Activated gamma-delta T cell treated with Interleukin-2 at 50 U/mL for 16 hours (primary cell): Measurements from ENCODE around the gene TIAM1.

ENCODE experiments used
- DNase-seq: peaks from one replicate; pipeline ENCODE4 v3.0.0-alpha.2; 2020

TIAM1 gene

DNA sequence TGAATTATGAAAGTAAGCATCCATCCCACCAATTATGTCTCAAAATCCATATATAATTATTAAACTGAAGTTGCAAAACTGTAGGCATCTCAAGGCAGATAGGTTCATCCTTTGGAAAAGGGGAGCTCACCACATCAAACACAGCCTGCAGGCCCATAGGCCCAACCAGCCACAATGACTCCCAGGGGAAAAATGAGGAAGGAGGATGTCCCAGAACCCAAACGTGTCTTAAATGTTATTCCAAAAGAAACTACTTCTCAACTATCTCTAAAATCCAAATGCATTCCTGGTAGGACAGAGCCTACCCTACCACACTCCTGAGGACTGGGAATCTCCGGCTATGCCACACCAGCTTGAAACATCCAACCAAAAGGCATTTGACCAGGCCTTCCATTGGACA lies 12.8 kb downstream of the TIAM1 start:
- no peak for DNase-seq

DNA sequence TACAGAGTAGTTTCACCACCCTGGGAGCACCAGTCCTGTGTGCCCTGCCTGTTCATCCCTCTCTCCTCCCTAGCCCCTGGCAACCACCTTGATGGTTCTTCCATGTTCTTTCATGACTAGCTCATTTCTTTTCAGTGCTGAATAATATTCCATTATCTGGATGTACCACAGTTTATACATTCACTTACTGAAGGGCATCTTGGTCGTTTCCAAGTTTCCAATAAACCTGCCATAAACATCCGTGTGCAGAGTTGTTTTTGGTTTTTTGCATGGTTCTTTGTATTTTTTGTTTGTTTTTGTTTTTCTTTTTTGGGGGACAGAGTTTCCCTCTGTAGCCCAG lies 13.9 kb downstream of the TIAM1 start:
- no peak for DNase-seq

DNA sequence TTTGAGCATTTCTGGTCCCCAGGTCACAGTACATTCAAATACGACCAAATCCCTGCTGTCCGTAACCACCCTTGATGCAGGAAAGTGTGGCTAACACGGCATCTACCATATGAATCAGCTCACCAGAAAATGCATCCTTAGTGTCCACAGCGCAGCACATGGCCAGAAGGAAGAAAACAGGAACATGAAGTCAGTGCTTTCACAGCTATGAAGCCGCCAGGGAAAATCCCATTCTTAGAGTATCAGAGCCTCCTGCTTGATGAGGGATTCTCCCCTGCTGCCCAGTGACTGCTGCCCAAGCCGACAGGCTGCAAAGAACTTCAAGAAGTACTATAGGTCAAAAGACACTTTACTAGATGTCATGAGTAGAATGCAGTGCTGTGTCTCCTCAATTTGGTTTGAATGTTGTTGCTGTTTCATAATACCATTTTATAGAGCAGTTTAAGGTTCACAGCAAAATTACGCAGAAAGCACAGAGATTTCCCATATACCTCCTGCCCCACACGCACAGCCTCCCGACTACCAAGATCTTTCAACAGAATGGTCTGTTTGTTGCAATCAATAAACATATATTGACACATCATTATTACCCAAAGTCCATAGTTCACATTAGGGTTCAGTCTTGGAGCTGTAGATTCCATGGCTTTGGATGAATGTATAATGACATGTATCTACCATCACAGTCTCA lies 14.5 kb downstream of the TIAM1 start:
- no peak for DNase-seq

DNA sequence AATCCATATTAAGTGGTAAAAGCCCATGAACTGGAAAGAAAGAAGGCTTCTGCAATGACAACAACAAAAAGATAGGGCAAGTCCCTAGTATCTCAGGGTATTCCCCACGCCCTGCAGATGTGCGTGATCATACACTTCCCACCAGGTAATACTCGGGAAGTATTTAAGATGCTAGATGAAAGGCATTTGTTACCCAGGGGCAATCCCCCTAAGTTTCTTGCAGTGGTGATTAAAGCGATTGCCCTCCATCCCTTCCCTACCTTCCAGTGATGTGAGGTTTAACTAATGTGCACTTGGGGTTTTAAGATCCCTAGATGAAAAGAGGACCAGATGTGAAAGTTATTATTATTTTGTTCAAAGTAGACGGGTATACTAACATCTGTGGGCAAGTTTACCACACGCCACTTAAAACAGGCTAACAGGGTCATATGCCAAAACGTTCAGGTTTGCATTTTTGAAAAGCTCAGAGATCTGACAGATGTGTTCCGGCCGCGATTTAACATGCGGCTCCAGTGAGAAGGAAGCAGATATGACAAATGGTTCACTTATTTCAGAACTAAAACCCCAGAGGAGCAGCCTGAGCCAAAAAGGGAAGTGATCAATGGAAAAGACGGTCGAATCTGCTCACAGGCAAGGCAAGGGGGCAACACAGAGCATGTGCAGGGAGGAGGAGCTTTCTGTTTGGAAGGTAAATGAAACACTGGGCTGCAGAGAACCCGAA lies 17.4 kb downstream of the TIAM1 start:
- DNase-seq: no peak

DNA sequence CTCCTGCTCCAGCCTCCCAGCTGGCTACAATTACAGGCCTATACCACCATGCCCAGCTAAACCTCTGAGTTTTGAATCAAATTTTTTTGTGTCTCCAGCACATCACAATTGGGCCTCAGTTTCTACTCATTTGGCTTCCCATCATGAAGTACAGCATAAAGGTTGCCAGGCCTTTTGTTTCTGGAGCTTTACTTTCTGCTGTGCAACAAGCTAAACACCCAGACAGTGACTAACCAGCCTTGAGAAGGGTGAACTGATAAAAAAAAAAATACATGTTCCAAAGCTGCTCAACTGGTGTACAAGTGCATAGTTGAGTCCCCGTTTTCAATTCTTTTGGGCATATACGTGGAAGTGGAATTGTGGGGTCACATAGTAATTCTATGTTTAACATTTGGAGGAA lies 25.1 kb downstream of the TIAM1 start:
- DNase-seq: no peak

DNA sequence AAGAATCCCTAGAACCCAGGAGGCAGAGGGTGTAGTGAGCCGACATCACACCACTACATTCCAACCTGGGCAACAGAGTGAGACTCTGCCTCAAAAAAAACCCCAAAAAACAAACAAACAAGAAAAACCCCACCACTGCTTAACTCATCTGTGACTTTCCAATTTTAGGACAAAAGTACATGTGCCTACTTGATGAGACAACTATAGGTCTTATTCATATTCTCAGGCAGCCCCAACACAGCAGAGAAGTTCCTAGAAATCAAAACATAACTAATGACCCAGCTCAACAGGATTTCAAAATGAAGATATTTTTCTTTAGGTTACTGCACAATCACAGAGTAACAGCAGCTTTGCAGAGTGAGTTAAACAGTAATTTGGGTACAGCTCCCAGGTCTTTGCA lies 26.4 kb downstream of the TIAM1 start:
- DNase-seq: no peak

DNA sequence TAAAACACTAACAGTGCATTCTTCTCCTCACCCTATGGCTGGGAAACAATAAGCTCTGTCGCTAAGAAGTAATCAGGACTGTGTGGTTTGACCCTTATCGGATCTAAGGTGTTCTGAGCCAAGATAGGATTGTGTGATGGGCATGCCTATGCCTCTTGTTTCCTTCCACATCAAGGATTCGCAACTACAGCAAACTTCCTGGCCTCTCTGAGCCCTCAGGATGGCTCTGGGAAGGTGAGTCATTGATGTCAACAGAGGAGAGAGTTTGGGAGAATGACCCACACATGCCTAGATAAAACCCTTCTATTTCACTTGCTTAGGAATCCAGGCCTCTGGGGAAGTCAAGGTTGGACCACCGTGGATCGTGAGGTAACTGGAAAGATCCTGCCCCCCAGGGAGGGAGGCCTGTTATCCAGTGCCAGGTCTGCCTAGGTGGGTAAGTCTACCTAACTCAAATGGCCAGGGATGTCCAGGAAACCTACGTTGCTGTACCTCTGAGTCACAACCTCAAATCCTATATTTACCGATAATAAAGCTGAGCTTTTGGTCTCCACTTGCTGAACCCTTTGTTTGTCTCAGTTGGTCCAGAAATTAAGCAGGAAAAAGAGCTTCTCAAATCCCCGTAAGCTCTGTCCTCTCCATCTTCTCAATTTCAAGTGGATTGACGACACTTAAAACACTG lies 27.4 kb downstream of the TIAM1 start:
- DNase-seq: no peak

DNA sequence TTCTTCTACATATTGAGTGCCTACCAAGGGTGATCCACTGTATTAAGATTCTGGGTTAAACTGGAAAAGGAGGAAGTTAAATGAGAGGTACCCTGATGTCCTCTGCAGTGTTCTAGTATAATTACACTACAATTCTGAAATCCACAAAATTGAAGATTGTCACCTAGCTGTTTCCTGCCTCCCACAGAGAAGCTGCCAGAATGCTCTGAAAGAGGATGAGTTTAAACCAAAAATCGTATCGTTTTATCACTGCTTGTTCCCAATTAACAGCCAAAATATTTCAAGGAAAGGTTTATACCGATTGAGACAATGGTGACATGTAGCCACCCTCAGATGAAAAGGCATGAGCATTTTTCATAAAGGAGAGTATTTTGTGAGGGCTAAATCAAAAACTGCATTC lies 28.0 kb downstream of the TIAM1 start:
- DNase-seq: no peak

DNA sequence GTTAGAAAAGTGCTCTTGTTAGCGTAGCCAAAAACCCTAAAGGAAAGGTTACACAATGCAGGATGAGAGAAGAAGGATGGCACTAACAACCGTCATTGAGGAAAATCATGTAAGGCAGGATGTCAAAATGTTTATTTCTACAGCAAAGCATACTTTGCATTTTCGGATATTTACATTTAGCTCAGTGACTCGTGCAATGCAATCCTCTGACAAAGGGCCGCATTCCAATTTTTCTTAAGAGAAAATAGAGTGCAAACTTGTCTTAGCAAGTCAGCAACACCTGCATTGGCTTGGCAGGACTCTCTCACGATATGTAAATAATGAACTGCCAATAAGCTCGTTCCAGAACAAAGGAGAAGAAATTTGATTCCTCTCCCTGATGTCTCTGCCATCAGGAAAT lies 33.3 kb downstream of the TIAM1 start:
- no peak for DNase-seq

DNA sequence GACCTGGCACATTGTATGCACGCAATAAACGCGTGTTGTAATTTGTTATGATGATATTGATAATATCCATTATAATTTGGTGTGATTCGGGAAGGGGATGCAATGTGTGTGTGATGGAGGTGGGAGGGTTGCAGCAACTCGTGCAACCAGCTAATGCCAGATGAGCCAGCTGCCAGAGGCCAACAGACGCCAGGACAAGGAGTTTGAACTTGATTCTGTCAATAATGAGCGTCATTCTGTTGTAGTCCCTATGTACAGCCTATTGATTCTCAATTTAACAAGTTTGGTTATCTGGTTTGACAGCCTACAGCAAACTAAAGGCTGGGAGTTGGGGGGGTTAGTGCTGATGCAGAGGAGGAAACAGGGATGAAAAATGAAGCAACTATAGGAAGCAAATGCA lies 35.5 kb downstream of the TIAM1 start:
- DNase-seq: no peak

DNA sequence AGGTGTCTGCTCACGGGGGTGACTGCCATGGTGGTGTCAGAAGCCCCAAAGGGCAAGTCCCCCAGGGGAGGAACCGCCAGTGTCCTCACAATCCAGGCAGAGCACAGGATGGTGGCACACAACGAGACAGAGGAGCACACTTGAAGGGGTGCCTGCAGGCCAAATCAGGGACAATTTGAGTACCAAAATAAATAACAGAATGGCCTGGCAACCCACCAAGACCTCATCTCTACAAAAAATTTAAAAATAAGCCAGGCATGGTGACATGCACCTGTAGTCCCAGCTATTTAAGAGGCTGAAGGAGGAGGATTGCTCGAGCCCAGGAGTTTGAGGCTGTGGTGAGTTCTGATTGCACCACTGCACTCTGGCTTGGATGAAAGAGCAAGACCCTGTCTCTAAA lies 38.2 kb downstream of the TIAM1 start:
- no peak for DNase-seq

DNA sequence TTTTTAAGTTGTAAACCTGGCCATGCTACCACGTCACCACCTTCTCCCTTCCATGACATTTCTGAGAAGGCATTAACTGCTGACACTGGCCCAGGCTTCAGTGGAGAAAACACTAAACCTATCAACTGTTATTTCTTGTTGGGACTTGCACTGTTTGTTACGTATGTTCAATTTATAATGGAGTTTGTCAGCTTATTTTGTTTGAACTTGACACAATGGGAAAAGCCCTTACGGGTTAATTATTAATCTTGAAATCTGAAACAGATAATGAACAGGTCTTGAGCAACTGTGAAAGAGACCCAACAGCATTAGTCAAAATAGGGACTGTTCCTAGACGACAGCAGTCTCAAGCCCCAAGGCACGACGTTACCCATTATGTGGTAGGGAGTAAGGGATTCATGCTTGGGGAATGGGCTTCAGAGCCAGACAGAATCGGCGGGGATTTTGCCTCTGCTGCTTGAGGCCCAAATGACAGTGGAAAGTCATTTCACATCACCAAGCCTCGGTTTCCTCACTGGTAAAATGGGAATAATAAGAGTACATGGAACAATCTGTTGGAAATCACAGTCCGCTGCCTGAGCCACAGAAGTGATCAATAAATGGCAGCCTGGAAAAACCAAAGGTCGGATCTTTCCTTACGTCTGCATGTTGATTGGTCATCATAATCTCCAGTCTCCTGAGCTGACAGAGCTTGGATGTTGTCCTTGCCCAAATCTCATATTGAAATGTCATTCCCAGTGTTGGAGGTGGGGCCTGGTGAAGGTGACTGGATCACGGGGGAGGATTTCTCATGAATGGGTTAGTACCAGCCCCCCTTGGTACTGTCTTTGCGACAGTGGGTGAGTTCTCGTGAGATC lies 44.5 kb downstream of the TIAM1 start:
- no peak for DNase-seq

DNA sequence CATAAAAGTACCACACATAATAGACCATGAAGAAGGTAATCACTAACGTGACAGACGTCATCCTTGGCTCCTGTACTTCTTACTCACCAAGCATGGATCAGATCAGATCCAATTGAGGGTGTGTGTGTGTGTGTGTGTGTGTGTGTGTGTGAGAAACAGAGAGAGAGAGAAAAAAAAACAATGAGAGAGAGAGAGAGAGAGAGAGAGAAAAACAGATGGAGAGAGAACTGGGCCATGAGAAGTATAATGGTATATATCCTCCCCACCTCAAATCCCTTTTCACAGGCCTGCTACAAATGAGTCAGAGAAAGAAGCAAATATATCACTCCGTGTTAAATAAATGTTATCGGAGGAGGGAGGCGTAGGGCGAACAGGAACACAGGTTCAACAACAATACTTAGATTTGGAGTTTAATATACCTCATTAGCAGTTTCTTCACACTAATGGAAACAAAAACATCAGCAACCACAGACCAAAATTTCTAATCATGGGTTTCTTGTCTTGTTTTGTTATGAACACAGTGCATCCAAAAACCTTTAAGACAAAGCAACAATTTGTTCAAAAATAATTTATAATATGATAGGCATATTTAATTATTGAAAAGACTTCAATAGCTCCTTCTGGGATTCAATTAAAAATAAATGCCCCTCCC lies 45.3 kb downstream of the TIAM1 start:
- DNase-seq: no peak

DNA sequence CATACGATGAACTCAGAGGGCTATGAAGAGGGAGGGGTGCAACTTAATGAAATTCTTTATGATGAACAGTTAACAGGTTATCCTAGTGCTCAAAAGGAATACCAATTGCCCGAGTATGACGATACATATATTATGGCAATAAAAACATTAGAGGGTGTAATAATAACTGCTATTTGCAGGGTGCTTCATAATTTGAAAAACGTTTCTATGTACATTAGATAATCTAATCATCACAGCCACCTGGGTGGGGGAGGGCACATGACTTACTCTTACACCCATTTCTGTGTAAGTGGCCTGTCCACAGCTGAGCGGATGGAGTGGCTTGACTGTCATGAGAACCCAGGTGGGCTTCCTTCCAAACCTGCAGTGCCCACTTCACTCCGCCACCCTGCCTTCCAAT lies 46.3 kb downstream of the TIAM1 start:
- no peak for DNase-seq

DNA sequence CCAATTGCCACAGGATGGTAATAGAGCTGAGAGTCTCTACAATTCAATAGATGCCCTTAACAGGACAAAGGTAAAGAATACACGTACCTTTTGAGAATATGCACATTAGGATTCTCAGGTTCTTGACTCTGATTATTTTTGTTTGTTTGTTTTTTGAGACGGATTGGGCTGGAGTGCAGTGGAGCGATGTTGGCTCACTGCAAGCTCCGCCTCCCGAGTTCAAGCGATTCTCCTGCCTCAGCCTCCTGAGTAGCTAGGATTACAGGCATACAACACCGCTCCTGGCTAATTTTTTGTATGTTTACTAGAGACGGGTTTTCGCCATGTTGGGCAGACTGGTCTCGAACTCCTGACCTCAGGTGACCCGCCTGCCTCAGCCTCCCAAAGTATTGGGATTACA lies 48.4 kb downstream of the TIAM1 start:
- no peak for DNase-seq

DNA sequence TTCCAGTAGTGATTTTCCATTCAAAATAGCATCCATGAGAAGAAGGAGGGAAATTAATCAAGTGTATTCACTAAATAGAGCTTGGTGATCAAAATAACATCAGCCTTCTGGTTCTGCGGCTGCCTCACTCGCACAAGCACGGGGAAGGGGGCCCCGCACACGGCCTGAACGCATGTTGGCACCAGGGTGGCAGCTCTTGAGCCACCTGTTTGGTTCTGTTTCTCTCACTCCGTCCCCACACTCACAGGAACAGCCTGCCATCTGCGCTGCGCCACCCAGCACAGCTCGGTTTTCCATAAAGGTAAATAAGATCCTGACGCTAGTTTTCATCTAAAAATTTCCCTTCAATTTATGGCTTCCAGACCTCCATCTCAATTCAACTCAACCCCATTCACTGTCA lies 49.4 kb downstream of the TIAM1 start:
- no peak for DNase-seq

DNA sequence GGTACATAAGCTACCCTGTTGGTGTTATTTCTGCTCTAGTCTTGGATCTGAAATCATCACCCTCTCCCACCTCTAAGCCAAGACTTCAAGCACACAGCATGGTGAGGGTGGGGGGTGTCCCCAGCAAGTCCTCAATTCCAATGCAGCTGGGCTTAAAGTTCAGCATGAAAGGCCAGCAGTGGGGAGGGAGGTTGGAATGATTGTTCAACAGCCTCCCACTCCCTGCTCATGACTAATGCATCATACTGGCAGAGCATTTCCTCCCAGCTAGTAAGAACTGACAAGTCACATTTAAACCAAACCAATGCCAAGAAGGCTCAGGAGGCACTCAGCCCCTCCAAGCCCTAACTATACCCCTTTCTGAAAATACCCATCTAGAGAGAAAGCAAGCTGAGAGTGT lies 50.1 kb downstream of the TIAM1 start:
- no peak for DNase-seq

DNA sequence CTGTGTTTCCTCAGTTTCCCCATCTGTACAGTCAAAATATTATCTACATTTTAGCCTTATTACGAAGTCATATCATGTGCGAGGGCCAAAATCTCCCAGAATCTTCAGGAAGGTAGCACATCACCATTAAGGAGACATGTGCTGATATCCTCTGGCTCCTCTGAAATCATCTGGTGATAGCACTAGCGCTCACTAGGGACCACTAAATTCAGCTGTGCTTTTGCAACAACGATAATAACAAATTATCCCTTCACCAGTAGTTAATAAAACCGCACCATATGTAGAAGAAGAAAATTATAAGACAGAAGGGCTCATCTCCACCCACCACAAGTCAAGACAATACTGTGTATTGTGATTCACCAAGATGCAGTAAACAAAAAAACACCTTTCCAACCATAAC lies 53.3 kb downstream of the TIAM1 start:
- no peak for DNase-seq

DNA sequence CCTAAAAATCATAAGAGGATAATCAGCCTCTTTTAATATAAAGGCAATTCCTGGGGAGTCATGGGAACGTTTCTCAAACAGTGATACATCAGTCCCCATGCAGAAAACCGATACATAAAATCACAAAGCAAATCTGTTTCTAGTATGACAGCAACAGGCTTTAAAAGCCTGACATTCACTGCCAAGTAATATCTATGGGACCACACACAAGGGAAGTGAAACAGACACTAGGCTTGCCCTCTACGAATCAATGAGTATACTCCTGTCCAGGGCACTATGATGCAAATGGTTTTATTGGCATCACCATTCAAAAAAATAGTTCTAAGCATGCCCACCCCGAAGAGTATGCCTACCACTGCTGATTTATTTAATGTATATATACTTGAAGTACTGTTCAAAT lies 54.4 kb downstream of the TIAM1 start:
- no peak for DNase-seq

DNA sequence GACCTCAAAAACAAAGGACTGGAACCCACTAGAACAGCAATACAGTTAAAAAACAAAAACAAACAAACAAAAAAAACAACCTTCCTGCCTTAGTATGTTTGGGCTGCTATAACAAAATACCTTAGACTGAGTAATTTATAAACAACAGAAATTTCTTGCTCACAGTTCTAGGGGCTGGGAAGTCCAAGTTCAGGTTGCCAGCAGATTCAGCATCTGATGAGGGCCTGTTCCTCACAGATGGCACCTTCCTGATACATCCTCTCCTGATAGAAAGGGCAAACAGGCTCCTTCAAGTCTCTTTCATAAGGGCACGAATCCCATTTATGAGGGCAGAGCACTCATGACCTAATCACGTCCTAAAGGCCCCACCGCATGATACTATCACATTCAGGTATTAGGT lies 55.9 kb downstream of the TIAM1 start:
- DNase-seq: no peak

DNA sequence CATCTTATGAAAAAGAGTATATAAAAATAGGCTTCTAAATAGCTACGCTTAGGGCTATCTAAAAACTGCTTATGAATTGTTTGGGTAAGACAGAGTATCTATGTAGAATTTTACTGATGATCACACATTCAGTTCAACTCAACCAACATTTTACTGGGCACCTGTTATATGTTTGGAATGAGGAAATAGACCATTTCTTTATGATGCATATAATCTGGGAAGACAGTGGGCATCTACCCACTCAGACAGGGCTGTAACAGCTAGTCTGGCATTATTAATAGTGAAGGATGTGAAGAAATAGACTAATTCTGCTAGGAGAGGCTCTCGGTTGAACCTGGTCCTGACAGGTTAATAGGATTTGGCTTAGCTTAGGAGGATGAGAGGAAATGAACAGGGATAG lies 56.9 kb downstream of the TIAM1 start:
- DNase-seq: no peak

DNA sequence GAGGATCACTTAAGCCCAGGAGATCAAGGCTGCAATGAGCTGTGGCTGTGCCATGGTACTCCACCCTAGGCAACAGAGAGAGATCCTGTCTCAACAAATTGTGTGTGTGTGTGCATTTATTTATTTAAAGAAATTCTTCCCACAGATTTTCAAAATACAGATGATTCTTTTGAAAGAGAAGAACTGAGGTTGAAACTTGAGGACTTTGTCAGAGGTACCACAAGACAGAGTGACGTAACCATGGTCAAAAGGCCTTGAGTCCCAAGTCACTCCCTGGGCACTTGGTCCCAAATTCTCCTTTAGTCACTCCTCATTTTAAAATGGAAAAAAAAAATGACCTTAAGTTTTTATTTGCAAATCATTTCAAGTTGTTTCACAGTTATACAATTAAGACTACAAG lies 57.4 kb downstream of the TIAM1 start:
- DNase-seq: no peak

DNA sequence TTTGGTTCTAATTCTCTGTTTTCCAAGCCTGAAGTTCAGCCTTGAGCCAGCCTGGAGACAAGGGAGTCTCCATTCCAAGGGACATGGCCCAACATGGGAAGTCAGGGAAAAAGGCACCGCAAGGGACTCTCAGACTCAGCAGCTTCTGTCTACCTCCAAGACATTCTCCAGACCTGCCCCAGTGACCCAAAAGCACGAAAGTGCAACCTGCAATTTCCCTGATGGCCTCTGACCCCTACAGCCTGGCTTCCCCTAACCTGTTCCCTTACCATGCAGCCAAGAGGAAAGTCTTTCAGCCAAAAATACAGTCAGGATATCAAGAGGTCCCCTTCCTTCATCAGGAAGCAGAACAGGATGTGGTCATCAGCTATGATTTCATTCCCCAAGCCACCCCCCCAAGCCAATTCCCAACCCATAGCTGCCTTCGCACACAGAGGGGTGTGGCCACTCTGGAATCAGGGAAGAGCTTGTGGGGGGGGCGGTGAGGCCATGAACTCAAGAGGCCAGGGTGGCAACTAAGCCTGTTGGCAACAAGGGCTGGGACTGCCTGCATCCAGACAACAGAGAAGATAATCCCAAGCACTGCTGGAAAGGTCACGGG lies 59.2 kb downstream of the TIAM1 start:
- no peak for DNase-seq
